ENCODE measurements around the gene COPS3.

GRCh38 chr17:17289701-17290100 lies 8.7 kb upstream of the COPS3 start:
- TF ChIP-seq POLR2A (IDR thresholded peaks at IDR 0.05) = no peak
- no peak for TF ChIP-seq EP300 (IDR thresholded peaks at IDR 0.05)

Data from upper lobe of left lung (tissue), 4 donors.